Tongue (tissue), 2 donors: ENCODE data around the gene PFDN4. TPM values are rescaled to one million over a fixed set of nuclear protein-coding genes. Genes with fewer than 3 reads are reported as not detected.

Experiments used
- DNase-seq: peaks from one replicate; pipeline ENCODE4 v3.0.0-alpha.2; 2015
- total RNA-seq: library from RNA; depleted of rRNA; stranded (reverse); fragments of >200 nt; gene quantifications from one replicate; pipeline ENCODE4 v1.2.3, GENCODE V29; 2014

PFDN4 gene
- total RNA-seq, 1 donor from 2014 or later: 53.7 TPM

DNA sequence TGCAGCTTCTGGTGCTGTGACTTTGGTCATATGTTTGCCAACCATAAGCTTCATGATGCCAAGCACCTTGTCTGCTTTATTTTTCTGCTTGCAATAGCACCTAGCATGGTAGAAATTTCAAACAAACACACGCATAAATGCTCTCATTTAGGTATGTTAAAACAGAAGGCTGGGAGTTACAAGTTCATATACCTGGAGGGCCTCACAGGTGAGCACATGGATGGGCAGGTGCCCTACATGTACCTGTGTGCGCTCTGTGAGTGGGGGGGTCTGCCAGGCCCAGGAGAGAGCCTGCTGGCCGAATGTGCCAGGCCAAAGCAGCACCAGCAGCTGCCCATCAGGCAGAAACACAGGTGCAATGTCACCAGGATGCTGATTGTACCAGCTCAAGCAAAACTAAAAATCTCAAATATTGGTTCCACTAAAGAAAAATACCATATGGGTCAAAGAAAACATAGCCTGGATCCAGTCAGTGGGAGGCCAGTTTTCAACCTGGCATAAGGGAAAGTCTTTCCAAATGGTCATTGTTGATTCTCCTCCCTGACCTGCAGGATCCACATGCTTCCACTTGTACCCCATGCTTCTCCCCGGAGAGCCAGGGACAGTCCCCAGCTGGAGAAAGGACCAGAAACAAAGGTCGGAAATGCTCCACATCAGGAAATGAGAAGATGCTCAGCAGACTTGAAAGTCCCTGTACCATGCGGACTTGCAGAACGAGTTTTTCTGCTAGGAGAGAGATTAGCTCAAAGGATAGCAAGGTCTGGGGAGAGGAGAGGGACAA is 7.2 kb upstream of the PFDN4 start:
- peak; percentile 39 for DNase-seq

DNA sequence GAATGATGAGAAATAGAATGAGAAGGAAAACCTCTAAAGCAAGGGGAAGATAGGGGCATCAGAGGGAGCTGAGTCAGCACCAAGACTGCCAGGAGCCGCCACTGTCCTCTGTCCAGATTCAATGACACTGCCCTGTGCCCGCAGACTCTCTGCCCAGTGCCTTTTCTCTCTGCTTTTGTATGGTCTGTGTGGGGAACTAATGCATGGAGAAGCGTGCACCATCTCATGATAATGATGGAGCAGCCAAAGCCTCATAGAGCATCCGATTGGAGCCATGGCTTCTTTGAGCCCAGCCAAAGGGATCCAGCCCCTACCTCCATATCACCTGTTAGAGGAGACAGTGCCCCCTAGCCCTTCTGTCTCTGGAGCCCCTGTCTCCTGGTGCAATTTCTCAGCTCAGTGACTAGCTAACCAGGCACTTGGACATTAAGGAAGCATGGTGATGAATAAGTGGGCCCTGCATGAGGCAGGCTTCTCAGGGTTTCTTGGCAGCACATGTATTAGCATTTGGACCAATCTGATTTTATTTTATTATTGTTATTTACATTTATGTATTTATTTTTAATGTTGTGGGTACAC is 6.5 kb upstream of the PFDN4 start:
- no peak for DNase-seq

DNA sequence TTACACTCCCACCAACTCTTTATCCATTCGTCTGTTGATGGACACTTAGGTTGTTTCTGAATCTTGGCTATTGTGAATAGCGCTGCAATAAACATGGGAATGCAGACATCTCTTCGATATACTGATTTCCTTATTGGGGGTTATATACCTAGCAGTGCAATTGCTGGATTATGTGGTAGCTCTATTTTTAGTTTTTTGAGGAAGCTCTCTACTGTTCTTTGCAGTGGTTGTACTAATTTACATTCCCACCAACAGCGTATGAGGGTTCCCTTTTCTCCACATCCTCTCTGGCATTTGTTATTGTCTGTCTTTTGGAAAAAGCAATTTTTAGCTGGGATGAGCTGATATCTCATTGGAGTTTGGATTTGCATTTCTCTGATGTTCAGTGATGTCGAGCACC is 4.6 kb upstream of the PFDN4 start:
- DNase-seq: no peak

DNA sequence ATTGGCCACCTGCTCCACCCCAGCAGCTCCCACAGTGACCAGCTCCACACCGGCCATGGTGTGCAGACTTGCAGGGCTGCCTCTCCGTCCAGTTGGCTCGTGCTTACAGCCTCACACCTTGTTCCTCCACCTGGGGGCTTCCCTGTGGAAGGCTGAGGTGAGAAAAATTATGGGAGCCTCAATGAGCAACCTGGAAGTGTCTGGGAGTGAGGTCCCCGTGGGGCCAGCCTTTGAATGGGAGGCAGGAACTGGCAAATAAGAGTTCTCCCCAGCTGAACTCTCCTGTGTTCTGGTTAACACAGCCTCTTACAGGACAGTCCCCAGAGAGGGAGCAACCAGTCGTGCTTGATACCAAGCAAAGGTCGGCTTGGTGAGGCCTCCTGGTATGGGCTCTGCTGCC is 3.8 kb upstream of the PFDN4 start:
- DNase-seq: no peak

DNA sequence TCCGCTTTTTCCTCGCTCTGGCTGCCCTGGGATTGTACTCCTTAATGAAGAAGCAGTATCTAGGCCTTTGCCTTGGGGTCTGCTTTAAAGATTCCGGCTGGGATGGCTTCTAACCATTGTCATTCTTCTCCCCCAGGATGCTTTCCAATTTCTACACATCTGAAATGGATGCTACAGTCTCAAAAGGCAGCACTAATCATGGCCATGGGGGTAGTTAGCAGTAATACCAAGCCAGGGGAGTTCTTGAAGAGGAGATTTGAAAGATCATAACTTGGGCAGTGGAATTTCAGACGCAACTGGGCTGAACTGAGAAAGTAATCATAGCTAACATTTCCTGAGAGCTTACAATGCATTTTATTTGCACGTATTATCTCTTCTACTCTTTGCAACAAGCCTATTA is 3.4 kb upstream of the PFDN4 start:
- no peak for DNase-seq

DNA sequence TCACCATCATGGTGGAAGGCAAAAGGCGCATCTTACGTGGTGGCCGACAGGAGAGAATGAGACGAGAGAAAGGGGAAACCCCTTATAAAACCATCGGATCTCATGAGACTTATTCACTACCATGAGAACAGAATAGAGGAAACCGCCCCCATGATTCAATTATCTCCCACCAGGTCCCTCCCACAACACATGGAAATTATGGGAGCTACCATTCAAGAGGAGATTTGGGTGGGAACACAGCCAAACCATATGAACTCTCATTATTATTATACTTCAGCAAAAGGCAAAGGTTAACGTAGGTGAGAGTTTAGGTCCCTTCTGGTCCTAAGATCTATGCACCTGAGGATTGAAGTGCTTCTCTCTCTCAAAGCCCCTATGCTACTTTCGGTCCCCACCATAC is 2.4 kb upstream of the PFDN4 start:
- no peak for DNase-seq

DNA sequence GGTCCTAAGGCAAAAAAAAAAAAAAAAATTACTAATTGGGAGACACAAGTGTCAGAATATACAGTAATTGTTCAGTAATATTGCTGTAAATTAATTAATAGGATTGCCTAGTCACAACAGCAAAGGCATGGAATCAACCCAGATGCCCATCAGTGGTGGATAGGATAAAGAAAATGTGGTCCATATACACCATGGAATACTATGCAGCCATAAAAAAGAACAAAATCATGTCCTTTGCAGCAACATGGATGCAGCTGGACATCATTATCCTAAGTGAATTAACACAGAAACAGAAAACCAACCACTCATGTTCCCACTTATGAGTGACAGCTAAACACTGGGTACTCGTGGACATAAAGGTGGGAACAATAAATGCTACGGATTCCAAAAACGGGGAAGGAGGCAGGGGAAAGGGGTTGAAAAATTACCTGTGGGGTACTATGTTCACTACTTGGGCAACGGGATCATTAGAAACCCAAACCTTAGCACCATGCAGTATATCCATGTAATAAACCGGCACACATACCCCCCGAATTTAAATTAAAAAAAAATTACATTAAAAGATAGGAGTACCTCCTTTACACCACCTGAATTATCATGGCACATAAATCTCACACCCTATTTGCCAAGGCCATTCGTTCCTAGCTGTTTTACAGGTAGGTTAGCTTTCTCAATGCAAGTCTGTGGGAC is 689 bp upstream of the PFDN4 start:
- DNase-seq: no peak

DNA sequence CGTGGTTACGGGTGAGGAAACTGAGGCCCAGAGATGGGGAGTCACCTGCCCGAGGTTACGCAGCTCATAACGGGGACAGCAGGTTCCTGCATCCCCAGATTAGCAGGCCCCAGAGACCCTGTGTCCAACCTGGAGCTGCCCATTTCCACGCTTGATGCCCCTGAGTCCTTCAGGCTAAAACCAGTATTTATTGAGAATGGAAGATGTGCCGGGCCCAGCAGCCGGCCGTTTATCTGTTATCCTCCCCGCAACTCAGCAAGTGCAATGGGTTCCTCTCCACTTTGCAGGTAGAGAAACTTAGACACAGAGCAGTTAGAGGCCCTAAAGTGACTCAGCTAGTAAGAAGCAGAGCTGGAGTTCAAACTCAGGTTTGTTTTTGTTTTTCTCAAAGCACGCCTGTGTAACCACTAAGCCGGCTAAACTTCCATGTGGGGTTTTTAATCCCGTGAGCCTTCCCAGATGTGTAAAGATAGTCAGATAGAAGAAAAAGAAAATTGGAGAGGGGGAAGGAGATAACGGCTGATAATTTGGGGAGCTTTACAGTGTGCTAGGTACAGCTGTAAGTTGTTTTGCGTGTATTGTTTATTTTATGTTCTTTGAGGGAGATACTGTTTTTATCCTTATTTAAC is 775 bp downstream of the PFDN4 start:
- no peak for DNase-seq

DNA sequence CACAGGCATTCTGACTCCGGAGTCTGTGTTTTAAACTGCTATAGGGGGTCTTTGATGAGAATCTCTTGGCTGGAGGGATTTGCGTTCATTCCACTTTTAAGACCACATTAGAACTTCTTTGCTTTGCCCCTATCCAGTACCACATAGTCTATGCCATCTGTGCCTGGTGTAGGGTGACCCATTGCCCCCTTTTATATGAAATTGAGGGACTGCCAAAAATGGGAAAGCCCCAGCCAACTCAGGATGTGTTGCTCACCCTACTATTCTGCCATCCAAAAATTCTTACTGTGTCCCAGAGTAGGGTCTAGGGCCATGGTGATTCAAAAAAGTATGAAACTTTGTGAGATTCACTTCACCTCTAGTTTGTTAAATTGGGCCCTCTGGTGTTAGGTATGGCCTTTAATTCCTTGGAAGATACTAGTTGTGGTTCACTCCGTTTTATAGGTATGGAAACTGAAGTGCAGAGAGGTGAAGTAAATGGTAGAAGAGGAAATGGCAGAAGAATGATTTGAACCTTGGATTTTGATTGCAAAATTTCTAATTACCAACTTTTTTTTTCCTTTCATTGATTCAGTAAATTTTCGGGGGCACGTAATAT is 1.4 kb downstream of the PFDN4 start:
- no peak for DNase-seq

DNA sequence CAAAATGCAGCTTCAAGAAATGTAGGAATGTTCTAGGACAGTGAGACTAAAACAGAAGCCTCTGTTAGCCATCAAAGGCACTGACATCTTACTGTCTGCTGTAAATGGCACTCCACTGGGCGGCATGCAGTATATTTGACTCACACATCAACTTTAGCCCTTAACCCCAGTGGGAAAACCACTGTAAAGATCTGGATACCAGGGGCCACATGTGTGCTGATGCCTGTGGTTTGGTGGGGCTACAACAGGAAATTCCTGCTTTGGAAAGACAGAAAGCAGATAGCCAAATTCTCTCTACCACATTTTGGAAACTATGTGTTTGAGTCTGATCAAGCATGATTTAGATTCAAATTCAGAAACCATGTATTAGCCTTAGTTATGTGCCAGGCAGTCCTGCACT is 4.3 kb downstream of the PFDN4 start:
- DNase-seq: no peak

DNA sequence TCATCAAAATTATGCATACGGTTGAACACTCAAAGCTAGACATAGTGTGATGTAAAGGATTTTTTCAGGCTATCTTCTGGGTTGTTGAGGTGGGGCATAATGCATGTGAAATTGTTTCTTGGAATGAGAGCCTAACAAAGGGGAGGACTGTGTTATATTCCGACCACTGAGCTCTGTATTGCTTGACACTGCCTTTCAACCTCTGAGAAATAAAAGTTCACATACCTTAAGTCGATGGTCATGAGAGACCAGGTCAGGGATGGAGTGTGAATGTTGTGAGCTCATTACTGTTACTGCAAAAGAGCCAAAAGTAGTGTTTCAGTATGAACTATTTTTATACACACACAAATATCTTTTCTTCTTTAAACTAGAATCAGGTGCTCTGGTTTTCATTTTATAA is 5.0 kb downstream of the PFDN4 start:
- no peak for DNase-seq

DNA sequence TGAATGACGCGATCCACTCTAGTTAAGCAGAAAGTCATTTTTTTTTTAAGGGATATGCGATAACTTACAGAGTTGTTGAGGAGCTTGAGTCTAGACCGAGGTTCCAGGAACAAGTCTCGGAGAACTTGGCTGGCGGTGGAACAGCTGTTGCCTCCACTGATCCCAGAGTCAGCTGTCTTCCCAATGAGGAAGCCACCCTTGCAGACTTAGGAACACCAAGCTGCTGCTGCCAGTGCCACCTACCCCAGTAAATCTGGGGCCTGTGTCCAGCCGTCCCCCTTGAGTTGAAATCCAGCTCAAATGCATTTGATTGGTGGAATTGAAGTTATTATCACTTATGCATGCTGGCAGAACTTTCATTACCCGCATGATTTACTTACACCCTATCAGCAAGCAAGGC is 6.7 kb downstream of the PFDN4 start:
- peak; percentile 92 for DNase-seq

DNA sequence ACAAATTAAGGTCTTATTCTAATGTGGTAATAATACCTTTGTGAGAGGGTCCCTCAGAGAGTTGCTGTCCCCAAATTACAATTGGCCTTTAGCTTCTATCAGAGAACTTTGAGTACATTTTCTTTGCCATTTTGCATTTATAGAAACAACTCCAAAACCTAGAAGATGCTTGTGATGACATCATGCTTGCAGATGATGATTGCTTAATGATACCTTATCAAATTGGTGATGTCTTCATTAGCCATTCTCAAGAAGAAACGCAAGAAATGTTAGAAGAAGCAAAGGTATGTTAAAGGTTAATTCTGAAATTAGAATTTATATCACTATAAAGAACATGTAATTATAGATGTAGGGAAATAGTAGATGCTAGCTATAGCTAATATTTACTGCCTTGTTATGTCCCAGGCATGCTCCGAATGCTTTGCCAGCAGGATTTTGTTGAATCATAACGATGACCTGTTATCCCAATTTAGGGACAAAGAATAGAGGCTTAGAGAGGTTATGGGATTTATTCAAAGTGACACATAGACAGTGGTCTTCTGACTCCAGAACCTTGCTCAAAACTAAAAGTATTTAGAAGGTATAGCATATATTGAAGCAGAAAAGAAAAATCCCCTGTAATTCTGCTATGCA is 7.4 kb downstream of the PFDN4 start:
- no peak for DNase-seq

DNA sequence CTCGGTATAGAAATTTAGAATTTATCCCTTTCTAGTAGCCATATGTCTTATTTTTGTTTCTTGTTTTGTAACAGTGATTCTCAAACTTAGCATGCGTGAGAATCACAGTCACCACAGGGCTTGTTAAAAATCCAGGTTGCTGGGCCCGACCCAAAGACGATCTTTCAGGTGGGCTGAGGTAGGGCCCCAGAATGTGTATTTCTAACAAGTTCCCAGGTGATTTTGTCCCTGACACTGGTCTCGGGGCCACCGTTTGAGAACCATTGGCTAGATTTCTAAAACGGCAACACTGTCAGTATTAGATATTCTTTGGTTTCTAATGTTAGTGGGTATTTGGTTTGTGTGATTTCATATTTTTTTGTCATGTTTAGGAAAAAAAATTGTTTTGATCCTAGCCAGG is 9.9 kb downstream of the PFDN4 start:
- DNase-seq: no peak

DNA sequence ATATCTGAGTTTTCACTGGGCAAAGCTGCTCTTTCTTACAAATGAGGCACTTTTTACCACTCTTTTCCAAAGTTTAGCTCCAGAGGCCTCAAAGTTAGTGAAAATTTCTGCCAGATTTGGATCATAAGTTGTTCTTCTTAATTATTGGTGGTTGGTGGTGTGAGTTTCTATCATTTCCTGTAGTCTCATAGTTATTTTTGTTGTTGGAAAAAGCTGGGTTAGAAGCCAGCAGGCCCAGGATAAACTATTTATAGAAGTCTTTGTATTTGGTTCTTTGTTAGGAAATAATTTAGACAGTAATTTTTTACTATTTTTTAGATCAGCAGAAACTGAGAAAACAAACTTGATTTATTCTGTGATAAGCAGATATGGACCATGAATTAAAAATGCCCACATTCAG is 10.6 kb downstream of the PFDN4 start:
- DNase-seq: no peak

DNA sequence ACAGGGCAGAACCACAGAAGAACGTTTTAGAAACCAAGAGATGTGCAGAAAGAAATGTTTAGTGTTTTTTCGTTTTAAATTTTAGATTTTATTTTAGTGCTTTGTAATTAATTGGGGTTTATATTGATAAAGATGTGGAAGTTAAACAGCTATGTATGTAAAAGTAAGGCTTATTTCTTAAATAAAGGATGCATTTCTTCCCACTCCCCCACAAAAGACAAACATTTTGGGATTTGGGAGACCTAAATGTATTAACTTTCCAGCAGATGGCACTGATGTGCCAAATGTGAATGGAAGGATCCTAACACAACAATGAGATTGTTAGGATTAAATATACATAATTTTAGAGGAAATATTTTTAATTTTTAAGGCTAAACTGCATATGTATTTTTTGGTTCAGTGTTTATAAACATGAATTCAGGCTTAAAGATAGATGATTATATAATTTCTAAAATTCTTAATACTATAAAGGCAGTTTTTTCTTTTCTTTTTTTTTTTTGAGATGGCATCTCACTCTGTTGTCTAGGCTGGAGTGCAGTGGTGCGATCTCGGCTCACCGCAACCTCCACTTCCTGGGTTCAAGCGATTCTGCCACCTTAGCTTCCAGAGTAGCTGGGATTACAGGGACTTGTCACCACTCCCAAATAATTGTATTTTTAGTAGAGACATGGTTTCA is 12.0 kb downstream of the PFDN4 start:
- peak; percentile 68 for DNase-seq

DNA sequence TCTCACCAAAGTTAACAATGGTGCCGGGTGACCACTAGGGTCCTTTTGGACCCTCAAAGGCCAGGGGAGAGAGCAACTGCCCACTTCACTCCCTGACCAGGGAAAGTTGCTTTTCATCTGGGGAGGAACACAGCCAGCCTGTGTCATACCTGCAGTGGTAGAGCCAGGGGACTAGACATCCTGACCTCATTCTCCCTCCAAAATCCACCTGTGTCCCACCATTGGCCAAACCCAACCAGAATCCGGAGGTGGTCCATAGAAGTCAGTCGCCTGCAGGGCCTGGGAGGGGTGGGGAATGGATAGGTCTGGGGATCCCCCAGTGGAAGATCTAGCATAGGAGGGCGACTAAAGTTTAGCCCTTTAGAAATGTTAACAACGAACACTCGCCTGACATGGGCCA is 12.8 kb downstream of the PFDN4 start:
- no peak for DNase-seq

DNA sequence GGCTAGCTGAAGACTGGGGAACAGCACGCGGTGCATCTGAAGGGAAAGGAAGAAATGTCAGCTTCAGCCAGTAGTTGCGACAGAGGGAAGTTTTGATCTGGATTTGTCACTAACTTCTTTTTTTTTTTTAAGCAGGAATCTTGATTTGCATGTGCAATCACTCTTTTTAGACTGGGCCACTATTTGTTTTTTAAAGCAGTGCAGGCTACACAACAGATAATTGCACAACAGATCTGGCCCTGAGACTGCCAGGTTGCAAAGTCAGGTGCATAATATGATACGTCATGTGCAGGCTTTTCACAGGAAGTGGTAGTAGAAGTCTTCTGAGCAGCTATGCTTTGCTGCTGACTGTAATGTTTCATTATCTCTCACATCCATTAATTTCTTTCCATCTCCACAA is 13.5 kb downstream of the PFDN4 start:
- DNase-seq: no peak

DNA sequence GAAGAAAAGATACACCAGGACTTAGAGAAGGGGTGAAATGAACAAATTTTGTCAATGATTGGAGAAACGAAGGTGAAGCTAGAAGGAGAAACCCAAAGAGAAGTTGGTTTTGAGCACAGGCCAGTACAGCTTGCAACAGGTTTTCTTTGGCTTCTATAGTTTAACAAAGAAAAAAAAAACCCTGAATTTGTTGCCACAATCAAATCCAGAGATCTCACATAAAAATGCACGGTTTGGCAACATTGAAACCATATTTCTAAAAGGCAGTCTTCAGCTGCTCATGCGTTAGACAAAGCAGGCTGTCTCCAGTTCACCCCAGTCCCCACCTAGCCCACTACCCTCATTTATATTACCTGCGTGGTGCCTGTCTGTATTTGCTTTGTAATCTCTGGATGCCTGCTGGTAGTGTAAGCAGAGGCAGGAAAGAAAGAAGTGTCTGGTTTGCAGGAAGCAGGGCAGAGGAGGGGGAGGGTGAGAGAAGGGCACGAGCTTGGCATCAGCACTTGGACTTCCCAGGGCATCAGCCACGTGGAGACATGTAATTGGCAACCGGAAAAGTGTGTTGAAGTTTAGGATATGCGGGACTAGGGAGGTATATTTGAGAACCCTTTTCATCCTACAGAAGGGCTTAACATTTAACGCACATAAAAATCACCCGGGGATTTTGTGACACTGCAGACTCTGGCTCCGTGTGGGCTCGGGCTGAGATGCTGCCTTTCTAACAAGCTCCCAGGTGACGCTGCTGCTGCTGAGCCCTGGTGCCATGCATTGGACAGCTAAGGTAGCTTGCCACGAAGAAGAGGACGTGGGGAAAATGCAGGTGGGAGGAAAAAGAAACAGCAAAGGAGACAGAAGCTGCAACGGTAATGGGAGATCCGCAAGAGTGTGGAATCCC is 14.4 kb downstream of the PFDN4 start:
- DNase-seq: no peak

DNA sequence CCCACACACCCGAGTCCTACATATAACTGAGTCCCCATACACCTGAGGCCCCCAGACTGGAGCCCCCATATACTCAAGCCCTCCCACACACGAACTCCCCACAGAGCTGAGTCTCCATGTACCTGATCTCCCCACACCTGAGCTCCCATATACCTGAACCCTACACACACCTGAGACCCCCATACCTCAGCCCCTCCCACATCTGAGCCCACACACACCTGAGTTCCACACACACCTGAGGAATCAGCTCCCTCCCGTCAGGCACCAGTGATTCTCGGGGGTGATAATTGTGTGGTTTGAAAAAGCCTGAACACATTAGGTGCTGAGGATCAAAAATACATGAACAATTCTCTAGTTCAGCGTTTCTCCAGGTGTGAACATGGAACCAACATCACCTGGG is 15.4 kb downstream of the PFDN4 start:
- no peak for DNase-seq

DNA sequence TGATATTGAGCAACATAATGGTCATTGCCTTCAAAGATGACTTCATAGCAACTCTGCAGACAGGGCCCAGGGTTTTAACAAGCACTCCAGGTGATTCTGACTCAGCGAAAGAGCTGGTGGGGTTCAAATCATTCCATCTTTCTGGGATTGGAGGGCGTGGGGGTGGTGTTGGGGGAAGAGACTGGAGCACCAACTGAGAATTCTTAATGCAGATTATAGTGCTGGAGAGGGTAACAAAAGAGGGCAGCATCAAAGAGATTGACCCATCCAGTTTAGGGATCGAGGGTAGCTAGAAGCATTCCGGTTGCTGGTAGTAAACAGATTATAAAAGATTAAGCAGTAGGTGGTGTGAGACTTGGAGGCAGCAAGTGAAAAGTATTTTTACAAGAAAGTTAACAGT is 15.9 kb downstream of the PFDN4 start:
- DNase-seq: no peak
